GM19099 (cell line): Measurements from ENCODE around the gene MED14.

Experiments
- POLR2A ChIP-seq: IDR thresholded peaks from 3 replicates; pipeline ENCODE4 v1.6.1; 2011; ENCODE audit warnings: low read depth; ENCODE audit not compliant: insufficient read length; ENCODE audit errors: extremely low read depth

The MED14 gene

GRCh38 chrX:40646489-40647306 is 88.6 kb downstream of the MED14 start:
- no peak for TF ChIP-seq POLR2A

- TF ChIP-seq POLR2A, result no peak
Observed at GRCh38 chrX:40644821-40645358, 90.5 kb downstream of the MED14 start.

DNA sequence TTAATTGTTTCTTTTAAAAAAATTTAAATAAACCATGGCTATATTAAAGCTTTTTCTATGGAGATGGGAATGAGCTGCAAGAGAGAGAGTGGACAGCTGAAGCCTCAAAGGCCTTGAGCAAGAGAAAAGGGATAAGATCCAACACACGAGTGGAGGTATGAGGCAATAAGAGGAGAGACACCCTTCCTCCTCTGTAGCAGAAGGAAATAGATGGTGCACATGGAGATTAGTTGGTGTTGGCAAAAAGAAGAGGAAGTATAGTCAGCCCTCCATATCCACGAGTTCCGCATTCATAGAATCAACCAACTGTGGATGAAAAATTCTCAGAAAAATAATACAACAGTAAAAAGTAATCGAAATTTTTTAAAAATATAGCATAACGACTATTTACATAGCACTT is 91.2 kb downstream of the MED14 start:
- no peak for TF ChIP-seq POLR2A

GRCh38 chrX:40637687-40638086 is 97.7 kb downstream of the MED14 start:
- TF ChIP-seq POLR2A, result no peak

DNA sequence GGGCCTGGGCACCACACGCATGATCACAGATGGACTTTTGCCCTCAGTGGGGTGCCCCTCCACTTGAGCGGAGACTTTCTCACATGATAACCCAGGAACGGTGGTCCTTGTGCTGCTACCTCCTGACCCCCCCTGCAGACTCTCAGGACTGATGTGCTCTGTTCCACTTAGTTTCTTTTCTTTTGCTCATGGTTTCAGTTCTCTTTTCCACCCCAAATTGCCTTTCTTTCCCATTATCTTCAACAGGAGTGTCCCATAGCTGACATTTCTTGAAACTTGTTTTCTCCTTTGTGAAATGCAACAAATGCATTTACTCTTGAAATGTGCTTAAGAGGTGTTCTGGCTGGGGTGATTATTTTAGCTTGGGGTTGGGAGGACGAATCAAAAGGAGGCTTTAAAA is 103.1 kb downstream of the MED14 start:
- no peak for TF ChIP-seq POLR2A

- no peak for TF ChIP-seq POLR2A
Observed at GRCh38 chrX:40628506-40628905, 106.8 kb downstream of the MED14 start.

- TF ChIP-seq POLR2A, result no peak
Observed at GRCh38 chrX:40625294-40625693, 110.0 kb downstream of the MED14 start.

DNA sequence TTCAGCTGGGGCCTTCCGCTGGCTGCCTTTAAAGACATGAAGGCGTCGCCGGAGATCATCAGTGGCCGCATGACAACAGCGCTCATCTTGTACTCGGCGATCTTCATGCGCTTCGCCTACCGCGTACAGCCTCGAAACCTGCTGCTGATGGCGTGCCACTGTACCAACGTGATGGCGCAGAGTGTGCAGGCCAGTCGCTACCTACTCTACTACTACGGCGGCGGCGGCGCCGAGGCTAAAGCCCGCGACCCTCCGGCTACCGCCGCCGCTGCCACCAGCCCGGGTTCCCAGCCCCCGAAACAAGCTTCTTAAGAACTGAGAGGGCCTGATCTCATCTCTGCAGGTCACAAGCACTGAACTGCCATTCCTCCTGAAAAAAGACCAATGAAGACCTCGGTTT is 111.7 kb downstream of the MED14 start:
- TF ChIP-seq POLR2A, result no peak

DNA sequence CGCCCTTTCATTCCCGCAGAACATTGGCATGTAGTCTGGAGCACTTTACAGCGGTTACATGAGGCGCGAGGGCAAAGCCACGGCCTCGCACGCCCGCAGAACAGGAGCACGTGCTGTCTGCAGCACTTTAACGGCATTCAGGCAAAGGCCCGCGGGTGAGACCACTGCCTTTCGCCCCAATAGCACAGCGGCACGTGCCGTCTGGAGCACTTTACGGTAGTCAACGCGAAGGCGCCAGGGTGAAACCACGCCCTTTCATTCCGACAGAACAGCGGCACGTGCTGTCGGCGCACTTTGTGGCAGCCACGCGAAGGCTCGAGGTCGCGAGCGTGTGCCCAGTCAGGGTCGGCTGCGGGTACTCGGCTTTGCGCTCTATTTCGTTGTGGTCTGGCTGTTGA is 112.2 kb downstream of the MED14 start, which contains the start of gene MPC1L:
TSS of gene MPC1L (plus strand) at position 290 of the 398 bp plus-strand sequence. CDS start 138 bp downstream, outside the sequence.
- no peak for TF ChIP-seq POLR2A

DNA sequence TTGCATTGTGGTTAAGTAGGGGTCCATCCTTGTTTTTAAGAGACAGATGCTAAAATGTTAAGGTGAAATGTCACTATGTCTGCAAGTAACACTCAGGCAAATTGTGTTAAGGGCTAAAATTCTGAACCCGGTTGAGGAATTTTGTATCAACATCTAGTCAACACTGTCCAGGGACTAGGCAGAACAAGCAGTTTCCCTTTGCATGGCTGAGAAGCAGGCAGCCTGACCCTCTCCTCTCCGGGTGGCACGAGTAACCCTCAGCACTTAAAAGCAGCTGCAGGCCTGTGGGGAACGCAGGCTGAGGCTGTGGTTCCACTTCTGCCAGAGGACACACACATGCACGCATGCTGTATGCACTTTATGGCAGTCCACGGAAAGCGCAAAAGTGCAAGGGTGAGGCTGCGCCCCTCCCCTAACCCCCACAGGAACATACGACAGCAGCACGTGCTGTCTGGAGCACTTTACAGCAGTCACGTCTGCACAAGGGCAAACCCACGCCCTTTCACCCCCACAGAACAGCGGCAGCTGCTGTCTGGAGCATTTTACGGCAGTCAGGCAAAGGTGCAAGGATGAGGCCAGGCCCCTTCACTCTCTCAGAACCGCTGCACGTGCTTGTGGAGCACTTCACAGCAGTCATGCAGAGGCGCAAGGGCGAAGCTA is 112.7 kb downstream of the MED14 start:
- no peak for TF ChIP-seq POLR2A

GRCh38 chrX:40617566-40617965 is 117.8 kb downstream of the MED14 start:
- TF ChIP-seq POLR2A, result no peak

- TF ChIP-seq POLR2A, result no peak
Observed at GRCh38 chrX:40615976-40616375, 119.4 kb downstream of the MED14 start.

GRCh38 chrX:40612511-40612910 is 122.8 kb downstream of the MED14 start:
- TF ChIP-seq POLR2A, result no peak

GRCh38 chrX:40607381-40607780 is 128.0 kb downstream of the MED14 start:
- TF ChIP-seq POLR2A, result no peak

GRCh38 chrX:40603446-40603845 is 131.9 kb downstream of the MED14 start:
- no peak for TF ChIP-seq POLR2A
